Globus pallidus (tissue), 1 donor: Measurements from ENCODE around the gene PFN4.

Experiments
- DNase-seq: peaks from one replicate; pipeline ENCODE4 v3.0.0-alpha.2; 2015; ENCODE audit warnings: low spot score

PFN4 gene

DNA sequence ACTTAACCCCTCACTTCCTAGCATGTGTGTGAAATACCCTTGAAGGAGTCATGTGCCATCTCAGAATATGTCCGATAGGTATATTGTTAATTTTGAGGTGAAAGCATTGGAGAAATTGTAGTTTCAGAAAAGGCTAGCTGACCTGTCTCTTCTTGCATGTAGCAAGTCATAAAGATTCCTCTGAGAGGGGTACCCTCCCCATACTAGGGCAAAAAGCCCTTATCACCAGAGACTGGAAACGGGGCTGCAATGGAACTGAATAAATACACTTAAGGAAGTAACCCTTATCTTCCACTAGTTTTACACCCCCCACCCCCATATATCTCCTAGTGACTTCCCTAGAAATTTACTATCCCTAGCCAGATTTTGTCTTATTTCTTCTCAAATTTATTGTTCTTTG is 45.3 kb downstream of the PFN4 start:
- DNase-seq: no peak

DNA sequence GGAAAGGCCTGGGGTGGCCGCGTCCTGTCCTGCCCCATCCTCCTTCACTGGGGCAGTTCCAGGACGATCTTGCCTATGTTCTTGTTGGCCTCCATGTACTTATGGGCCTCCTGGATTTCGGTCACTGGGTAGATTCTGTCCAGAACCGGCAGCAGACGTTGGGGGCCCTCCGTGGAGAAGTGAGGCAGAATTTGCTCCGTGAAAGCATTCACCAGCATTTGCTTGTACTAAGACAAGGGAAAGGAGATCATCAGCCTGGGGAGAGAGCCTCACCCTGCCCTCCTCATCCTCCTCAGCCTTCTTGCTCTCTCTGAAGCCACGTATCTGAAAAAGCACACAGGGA is 45.6 kb downstream of the PFN4 start:
- no peak for DNase-seq

- peak; percentile 26 for DNase-seq
These were observed 46.1 kb downstream of the PFN4 start for GRCh38 chr2:24076849-24077534.

GRCh38 chr2:24075915-24076848 is 47.0 kb downstream of the PFN4 start, which contains the start of gene SF3B6:
SF3B6 (minus strand) TSS chr2:24076326; CDS start chr2:24076229, 97 bp downstream.
- DNase-seq: peak; percentile 97

DNA sequence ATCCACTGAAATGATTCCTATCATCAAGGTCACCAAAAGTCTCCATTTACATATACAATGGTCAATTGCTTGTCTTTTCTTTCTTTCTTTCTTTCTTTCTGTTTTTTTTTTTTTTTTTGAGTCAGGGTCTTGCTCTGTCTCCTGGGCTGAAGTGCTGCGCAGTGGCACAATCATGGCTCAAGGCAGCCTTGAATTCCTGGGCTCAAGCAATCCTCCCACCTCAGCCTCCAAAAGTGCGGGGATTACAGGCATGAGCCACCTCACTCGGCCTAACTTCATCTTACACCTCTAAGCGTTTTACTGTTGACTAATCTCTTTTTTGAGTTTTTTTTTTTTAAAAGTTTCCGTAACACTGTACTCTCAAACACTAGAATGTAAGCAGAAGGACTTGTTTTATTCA is 47.9 kb downstream of the PFN4 start:
- no peak for DNase-seq

DNA sequence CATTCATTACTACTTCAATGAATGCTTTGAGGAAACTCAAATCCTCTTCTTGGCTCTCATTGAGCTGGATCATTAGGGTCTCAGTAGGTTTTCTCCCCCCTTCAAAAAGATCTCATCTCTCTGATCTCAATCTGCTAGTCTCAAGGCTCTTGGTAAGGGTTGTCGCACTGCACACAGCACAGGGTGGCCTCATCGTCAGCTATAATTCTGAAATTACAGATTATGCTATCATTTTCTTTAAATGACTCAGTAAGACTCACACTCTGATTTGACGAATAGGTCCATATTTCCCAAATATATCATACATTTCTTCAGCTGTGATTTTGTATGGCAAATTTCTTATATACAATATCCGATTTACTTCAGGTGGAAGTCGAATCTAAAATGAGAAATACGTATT is 49.3 kb downstream of the PFN4 start:
- DNase-seq: no peak

- no peak for DNase-seq
These were observed 50.9 kb downstream of the PFN4 start for GRCh38 chr2:24072259-24072658.

GRCh38 chr2:24065341-24065740 is 57.8 kb downstream of the PFN4 start:
- DNase-seq: no peak
